C4-2B (cell line): ENCODE measurements around the gene GGT6.

Experiments
- ZFX ChIP-seq: fragments of 450-650 bp; IDR thresholded peaks from 2 replicates; pipeline ENCODE4 v1.6.1; 2017
- TF ChIP-seq, protein P1 (sequence below): fragments of 450-650 bp; conservative IDR thresholded peaks from 2 replicates; pipeline ENCODE4 v1.5.1; 2017; ENCODE audit warnings: mild to moderate bottlenecking

DNA sequence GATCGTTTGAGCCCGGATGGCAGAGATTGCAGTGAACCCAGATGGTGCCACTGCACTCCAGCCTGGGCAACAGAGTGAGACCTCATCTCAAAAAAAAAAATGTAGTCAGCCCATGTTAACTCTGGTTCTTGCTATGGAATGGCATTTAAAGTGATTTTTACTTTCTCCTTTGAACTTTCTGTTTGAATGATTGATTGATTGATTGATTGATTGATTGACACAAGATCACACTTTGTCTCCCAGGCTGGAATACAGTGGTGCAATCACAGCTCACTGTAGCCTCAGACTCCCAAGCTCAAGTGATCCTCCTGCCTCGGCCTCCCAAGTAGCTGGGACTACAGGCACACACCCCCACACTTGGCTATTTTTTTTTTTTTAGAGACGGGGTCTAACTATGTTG, 40.9 kb upstream of the GGT6 start:
- TF ChIP-seq, protein P1, sequence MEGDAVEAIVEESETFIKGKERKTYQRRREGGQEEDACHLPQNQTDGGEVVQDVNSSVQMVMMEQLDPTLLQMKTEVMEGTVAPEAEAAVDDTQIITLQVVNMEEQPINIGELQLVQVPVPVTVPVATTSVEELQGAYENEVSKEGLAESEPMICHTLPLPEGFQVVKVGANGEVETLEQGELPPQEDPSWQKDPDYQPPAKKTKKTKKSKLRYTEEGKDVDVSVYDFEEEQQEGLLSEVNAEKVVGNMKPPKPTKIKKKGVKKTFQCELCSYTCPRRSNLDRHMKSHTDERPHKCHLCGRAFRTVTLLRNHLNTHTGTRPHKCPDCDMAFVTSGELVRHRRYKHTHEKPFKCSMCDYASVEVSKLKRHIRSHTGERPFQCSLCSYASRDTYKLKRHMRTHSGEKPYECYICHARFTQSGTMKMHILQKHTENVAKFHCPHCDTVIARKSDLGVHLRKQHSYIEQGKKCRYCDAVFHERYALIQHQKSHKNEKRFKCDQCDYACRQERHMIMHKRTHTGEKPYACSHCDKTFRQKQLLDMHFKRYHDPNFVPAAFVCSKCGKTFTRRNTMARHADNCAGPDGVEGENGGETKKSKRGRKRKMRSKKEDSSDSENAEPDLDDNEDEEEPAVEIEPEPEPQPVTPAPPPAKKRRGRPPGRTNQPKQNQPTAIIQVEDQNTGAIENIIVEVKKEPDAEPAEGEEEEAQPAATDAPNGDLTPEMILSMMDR = no peak
- TF ChIP-seq ZFX = no peak
